IPS DF 19.7 (cell line): ENCODE results near the gene ADAMTS17.
"Not testable (repeated sequence)": the region's sequence is repeated elsewhere in the genome, so short reads cannot be mapped to it uniquely, and the experiment has no call there.

ENCODE experiments used
- DNase-seq: peaks from one replicate; pipeline ENCODE4 v3.0.0-alpha.2; 2013; ENCODE audit warnings: low read depth, low spot score

ADAMTS17 gene

DNA sequence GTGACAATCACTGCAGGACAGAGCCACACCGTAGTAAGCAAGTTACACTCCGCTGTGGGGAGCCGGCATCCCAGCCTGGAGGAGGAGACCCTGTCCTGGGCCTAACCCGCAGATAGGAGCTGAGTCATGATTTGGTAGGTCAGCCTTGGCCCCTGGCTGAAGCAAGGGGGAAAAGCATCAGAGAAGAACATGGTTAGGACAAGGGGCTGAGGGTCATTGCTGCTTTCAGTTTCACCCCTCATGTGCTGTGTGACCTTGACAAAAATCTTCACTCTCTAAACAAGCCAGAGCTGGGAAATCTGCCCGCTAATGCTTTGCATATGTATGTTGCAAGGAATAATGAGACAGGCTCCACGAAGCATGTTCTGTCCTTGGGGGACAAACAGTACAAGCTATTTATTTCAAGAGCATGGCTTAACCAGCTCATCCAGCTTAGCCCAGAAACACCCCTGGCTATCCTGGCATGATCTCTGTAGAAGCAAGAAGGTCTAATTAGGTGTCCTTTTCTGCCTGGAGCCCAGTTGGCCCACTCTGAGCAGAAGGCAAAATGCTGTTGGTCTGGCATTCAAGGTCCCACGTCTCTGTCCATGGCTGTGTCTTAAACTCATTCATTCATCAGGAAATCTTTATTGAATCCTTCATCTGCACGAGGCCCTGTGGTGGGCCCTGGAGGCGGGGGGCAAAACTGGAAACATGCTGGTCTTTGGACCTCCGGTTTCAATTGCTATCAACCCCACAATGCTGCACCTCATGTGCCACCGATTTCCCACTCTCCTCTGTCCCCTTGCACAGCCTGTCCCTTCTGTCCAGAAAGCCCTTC lies 387.2 kb downstream of the ADAMTS17 start:
- no peak for DNase-seq

DNA sequence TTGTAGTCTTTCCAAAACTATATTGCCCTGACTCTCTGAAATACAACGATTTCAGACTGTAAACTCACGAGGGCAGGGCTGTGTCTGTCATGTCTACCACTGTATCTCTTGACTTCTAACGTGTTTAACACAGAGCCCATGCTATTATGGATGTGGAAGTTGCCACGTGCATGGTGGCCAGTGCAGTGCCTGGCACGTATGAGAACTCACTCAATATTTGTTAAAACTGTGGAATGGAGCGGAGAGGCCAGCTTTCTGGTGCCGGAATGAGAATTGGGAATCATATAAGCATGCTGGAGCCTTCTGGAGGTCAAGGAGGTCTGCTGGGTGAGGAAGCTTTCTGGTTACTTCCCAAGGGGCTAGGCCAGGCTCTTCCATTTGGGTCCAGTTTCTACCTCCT lies 387.9 kb downstream of the ADAMTS17 start:
- DNase-seq: no peak

DNA sequence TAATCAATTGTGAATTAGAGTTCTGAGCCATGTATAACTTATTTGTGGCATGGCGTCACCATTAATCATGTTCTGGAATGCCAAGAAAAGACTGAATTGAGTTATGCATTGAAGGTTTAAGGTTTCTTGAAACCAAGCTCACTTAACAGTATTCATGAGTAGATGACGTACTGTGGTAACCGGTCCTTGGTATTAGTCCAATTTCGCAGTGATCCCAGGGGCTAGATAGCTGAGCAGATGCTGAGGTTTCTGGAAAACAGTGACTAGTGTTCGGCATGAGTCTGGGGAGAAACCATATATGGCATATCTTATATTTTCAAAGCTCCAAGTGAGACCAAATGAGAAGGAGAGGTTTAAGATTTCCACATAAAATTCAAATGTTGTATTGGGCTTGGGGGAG lies 390.3 kb downstream of the ADAMTS17 start:
- DNase-seq: no peak

DNA sequence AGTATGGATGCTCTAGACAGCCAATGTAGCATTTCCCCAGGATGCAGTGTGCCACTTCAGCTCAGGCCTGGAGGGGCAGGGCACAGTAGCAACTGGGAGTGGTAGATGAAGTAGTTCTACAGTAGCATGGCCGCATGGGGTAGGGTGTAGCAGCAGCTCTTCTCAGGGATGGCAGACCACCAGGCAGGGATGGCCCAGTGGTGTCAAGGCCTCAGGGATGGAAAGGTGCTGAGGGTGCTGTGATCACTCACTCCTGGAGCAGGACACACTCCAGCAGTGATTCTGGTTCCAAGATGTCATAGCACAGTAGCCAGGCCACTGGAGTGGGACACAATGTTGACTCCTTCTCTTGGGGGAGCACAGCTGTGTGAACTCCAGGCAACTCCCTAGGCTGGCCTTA lies 397.6 kb downstream of the ADAMTS17 start:
- DNase-seq: no peak

DNA sequence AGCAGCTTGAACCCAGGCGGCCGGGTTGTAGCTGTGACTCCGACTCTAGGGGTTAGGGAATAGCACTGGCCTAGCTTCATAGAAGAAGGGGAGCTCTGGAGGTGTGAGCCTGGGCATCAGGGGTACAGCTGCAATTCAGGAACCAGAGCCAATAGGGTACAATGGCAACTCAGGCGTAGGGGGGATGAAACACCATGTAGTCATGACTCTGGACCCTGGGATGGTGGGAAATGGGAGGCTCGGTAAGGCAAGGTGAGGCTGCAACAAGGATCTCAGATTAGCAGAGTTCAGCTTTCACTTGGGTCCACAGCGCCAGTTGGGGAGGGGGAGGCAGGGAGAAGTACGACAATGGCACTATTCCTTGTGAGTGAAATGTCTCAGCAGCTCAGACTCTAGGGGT lies 398.3 kb downstream of the ADAMTS17 start:
- no peak for DNase-seq

DNA sequence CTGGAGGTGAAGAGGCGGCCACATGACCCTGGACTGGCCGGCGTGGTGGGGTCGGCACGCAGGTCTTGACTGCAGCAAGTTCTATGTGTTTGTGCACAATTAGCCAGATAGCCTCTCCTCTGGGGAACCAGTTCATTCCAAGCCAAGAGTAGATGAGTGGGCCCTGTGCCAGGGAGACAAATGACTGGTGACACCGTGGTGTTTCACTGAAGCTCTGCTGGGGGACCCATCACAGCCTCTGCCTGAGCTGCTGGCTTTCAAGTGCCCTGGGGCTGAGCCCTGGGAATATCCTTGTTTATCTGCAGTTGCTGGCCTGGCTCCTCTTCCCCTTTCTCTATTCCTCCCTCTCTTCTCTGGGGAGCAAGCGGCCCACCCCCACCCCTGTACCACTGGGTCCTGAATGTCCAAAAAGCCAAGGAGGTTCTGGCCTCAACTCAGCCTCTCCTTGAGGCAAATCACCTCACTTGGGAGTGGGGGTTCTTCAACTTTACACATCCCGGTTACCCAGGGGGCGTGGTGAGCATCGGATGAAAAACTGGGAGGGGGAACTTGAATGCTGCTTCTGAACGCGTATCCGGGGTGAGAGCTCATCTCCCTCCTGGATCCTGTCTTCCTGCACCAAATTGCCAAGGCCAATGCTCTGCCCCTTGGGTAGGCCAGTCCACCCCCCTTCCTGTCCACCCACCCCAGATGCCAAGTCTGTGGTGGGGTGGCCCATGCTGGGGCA lies 408.9 kb downstream of the ADAMTS17 start:
- DNase-seq: no peak

DNA sequence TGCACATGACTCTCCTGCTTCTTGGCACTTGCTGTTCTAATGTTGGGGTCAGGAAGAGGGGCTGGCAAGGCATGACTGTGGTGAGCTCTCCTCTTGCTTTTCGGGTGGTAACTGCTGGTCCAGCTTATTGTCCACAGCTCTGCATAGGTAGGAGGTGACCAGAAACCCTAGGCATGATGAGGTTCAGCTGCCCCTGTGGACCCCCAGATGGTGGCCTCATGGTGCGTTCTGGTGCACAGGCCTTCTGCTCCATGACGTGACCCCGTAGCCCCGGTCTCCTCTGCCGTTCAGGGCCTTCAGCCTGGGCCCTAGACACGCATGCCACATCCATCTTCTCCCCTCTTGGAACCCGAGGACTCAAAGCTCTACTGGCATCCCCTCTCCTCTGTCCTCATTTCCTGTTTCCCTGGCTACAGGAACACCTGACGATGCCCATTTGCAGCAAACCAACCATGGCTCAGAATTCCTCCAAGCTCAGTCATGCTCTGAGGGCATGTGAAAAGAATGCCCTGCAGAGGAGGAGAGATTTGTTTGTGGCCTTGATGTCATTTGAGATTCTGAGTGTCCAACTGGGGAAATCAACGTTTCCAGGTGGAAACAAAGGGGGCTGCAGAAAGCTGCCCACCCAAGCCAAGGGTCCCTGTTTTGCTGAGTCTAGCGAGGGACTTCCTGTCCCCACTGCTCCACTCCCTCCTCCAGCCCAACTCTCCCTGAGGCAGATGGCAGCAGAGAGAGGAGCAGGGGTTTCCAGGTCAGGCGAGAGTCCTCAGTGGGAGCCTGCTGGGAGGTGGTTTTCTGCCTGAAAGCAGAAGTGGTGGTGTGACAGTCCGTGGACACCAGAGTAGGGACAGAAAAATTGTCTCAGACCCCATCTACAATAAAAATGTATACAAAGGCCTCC lies 409.8 kb downstream of the ADAMTS17 start:
- no peak for DNase-seq

DNA sequence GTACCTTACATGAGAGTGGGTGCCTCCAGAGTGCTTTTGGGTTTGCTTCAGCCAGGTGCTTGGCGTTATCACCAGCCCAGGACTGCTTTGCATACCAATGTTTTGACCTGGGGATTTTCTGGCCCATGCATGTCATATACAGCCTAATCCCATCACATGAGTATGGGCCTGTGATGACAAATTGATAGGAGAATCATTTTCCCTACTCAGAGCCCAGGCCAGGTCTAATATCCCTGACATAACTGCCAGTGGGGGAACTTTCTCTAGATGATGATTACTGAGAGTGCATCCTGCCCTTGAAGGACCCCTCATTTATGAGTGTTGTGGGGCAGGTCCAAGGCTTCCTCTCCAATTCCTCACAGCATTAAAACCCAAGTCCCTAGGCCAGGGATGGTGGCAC lies 411.1 kb downstream of the ADAMTS17 start:
- no peak for DNase-seq

DNA sequence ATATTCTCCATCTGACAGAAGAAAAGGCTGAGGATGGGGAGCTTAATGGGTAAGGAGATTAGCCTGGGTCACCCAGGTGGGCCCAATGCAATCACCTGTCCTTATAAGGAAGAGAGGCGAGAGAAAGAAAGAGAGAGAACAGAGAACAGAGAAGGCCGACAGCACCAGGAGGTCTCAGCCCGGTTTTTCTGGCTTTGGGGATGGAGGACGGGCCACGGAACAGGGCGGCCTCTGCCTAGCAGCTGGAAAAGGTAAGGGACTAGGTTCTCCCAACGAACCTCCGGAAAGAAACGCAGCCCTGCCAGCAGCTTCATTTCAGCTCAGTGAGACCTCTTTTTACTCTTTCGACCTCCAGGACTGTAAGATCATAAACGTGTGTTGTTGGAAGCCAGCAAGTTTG lies 412.5 kb downstream of the ADAMTS17 start:
- no peak for DNase-seq

DNA sequence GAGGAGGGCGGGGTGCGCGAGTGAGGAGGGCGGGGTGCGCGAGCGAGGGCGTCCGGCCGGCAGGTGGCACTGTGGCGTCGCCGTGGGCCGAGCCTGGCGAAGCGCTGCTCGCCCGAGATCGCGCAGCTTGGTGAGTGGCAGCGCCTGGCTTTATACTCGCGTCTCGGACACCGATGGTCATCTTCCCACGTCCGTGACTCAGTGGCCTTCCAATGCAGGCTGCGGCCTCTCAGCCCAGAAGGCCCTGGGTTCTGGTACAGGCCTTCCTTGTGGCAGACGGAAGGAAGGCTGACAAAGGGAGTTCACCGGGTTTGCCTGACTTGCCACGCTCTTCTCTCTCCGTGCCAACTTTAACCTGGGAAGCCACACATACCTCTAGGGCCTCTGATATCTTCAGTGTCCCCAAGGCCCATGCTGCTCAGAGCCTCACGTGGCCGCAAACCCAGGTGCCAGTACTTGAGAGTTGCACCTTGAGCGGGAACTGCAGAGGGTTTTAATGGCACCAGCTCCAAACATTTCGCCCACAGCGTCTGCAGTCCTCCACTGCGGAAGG lies 413.3 kb downstream of the ADAMTS17 start:
- DNase-seq: no peak

DNA sequence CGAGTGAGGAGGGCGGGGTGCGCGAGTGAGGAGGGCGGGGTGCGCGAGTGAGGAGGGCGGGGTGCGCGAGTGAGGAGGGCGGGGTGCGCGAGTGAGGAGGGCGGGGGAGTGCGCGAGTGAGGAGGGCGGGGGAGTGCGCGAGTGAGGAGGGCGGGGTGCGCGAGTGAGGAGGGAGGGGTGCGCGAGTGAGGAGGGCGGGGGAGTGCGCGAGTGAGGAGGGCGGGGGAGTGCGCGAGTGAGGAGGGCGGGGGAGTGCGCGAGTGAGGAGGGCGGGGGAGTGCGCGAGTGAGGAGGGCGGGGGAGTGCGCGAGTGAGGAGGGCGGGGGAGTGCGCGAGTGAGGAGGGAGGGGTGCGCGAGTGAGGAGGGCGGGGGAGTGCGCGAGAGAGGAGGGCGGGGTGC lies 415.2 kb downstream of the ADAMTS17 start:
- not testable (repeated sequence) for DNase-seq

DNA sequence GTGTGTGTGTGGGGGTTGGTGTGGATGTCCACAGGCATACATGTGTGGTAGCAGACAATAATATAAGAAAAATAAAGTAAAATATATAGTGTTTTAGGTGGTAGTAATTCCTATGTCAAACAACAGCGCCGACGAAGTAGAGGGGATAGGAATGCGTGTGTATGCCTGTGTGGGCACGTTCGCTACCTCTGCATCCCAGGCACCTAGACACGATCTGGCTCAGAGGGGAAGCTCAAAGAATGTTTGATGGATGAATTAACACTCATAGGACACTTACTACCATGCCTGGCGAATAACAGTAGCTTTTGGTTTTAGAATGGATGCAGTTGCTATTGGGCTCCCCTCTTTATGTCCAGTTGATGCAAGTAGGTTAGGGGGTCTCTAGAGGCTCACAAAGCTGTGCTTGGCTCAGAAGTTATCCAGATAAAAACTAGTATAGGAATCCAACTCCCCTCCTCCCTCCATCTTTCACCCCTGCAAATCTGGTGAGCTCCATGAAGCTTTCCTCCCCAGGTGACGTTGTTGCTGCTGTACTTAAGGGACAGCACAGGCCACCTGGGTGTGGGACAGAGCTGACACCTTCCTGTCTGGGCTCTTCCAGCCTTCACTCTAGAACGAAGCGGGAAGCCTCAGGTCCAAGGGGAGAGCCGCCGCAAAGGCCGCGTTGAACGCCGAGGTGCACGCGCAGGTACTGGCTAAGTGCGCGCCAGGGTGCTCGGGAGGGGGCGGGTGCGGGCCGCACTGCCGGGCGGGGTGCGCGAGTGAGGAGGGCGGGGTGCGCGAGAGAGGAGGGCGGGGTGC lies 415.9 kb downstream of the ADAMTS17 start:
- no peak for DNase-seq

DNA sequence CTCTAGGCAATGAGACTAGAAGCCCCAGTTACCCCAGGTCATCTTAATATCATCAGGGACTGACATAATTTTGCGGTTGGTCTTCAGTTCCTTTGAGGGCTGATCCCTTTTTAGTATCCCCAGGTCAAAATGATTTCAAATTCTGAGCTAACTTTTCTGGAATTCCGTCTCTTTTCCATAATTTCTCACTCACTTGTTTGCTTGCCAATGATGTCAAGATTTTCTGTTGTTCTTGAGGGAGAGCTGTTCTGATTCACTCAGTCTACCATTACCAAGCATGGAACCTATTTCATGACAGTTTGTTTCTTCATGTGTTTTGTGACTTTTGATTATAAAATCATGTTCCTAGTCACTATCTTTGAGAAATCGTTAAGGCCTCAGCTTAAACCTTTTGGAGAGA lies 418.1 kb downstream of the ADAMTS17 start:
- DNase-seq: no peak
